Kidney capillary endothelial cell (primary cell): ENCODE data around the gene ZKSCAN1.

Source experiments
- DNase-seq: peaks from one replicate; pipeline ENCODE4 v3.0.0-alpha.2; 2018; ENCODE audit warnings: low spot score

ZKSCAN1 gene

GRCh38 chr7:100080907-100081534 is 65.6 kb downstream of the ZKSCAN1 start:
- no peak for DNase-seq

- peak; percentile 97 for DNase-seq
These were observed 66.2 kb downstream of the ZKSCAN1 start, which contains the start of gene ZNF3 for GRCh38 chr7:100081535-100082102. Gene ZNF3, minus strand, starts transcription at chr7:100081723. Its CDS starts 4,366 bp downstream, at chr7:100077357.

- DNase-seq, result no peak
These were observed 67.6 kb downstream of the ZKSCAN1 start for GRCh38 chr7:100082978-100083377.

GRCh38 chr7:100085515-100085914 is 70.1 kb downstream of the ZKSCAN1 start:
- DNase-seq, result no peak

GRCh38 chr7:100087055-100087750 is 71.8 kb downstream of the ZKSCAN1 start:
- peak; percentile 99 for DNase-seq

- no peak for DNase-seq
These were observed 72.8 kb downstream of the ZKSCAN1 start for GRCh38 chr7:100088095-100088620.

GRCh38 chr7:100088621-100089457 is 73.4 kb downstream of the ZKSCAN1 start, which contains the start of gene COPS6:
Gene COPS6, plus strand, starts transcription at chr7:100088969. Its CDS starts 22 bp downstream, at chr7:100088991.
- no peak for DNase-seq

GRCh38 chr7:100089458-100090196 is 74.2 kb downstream of the ZKSCAN1 start:
- no peak for DNase-seq

- no peak for DNase-seq
These were observed 75.4 kb downstream of the ZKSCAN1 start for GRCh38 chr7:100090527-100091410.
